ENCODE results near the gene NME3.

The NME3 gene

GRCh38 chr16:1768767-1769401 lies 2.5 kb downstream of the NME3 start:
- no peak for DNase-seq (ENCODE audit: low spot score)

GRCh38 chr16:1768061-1768766 lies 3.1 kb downstream of the NME3 start:
- DNase-seq (ENCODE audit: low spot score), result no peak

- DNase-seq (ENCODE audit: low spot score), result no peak
Measured at GRCh38 chr16:1767116-1767994, 4.0 kb downstream of the NME3 start.

- no peak for DNase-seq (ENCODE audit: low spot score)
Measured at GRCh38 chr16:1766701-1767100, 4.6 kb downstream of the NME3 start.

GRCh38 chr16:1766231-1766630 lies 5.1 kb downstream of the NME3 start:
- DNase-seq (ENCODE audit: low spot score), result no peak

GRCh38 chr16:1765826-1766225 lies 5.5 kb downstream of the NME3 start:
- no peak for DNase-seq (ENCODE audit: low spot score)

GRCh38 chr16:1764971-1765370 lies 6.4 kb downstream of the NME3 start:
- no peak for DNase-seq (ENCODE audit: low spot score)

- DNase-seq (ENCODE audit: low spot score), result no peak
Measured at GRCh38 chr16:1763521-1764511, 7.5 kb downstream of the NME3 start.

GRCh38 chr16:1762879-1763520 lies 8.3 kb downstream of the NME3 start:
- no peak for DNase-seq (ENCODE audit: low spot score)

GRCh38 chr16:1762196-1762878 lies 9.0 kb downstream of the NME3 start:
- DNase-seq (ENCODE audit: low spot score), result no peak

GRCh38 chr16:1761751-1762150 lies 9.6 kb downstream of the NME3 start:
- no peak for DNase-seq (ENCODE audit: low spot score)

GRCh38 chr16:1760911-1761310 lies 10.4 kb downstream of the NME3 start:
- no peak for DNase-seq (ENCODE audit: low spot score)

GRCh38 chr16:1759511-1759910 lies 11.8 kb downstream of the NME3 start:
- DNase-seq (ENCODE audit: low spot score), result no peak

GRCh38 chr16:1758923-1759322 lies 12.4 kb downstream of the NME3 start:
- no peak for DNase-seq (ENCODE audit: low spot score)

GRCh38 chr16:1757714-1758461 lies 13.5 kb downstream of the NME3 start:
- DNase-seq (ENCODE audit: low spot score), result no peak

GRCh38 chr16:1754204-1754603 lies 17.1 kb downstream of the NME3 start:
- DNase-seq (ENCODE audit: low spot score), result no peak

GRCh38 chr16:1752853-1753252 lies 18.5 kb downstream of the NME3 start:
- no peak for DNase-seq (ENCODE audit: low spot score)

- DNase-seq (ENCODE audit: low spot score), result no peak
Measured at GRCh38 chr16:1751946-1752345, 19.4 kb downstream of the NME3 start.

GRCh38 chr16:1749152-1750117 lies 21.9 kb downstream of the NME3 start:
- no peak for DNase-seq (ENCODE audit: low spot score)

All from LoVo (cell line).